ENCODE measurements around the gene OSCAR.

OSCAR gene

GRCh38 chr19:54062643-54063042 is 38.0 kb downstream of the OSCAR start:
- no peak overlapping the region for H3K4me3 ChIP-seq (ENCODE audit: low read length)
- TF ChIP-seq CTCF (IDR thresholded peaks at IDR 0.05; ENCODE audit: insufficient read depth, low read depth, low read length, missing control alignments): no peak
- DNase-seq (ENCODE audit: low read depth): no peak

- no peak for TF ChIP-seq CTCF (IDR thresholded peaks at IDR 0.05; ENCODE audit: insufficient read depth, low read depth, low read length, missing control alignments)
- H3K4me3 ChIP-seq (ENCODE audit: low read length): no peak overlapping the region
- no peak for DNase-seq (ENCODE audit: low read depth)
Observed at GRCh38 chr19:54047616-54048015, 53.0 kb downstream of the OSCAR start.

- no peak overlapping the region for H3K4me3 ChIP-seq (ENCODE audit: low read length)
- no peak for DNase-seq (ENCODE audit: low read depth)
- TF ChIP-seq CTCF (IDR thresholded peaks at IDR 0.05; ENCODE audit: insufficient read depth, low read depth, low read length, missing control alignments): no peak
Observed at GRCh38 chr19:54045771-54046170, 54.8 kb downstream of the OSCAR start.
